EL (cell line): ENCODE data around the gene YPEL2.

Experiments used
- DNase-seq: peaks from one replicate; pipeline ENCODE4 v3.0.0-alpha.2; 2016

YPEL2 gene

GRCh38 chr17:59435238-59435637 lies 103.8 kb downstream of the YPEL2 start:
- DNase-seq: peak; percentile 86

DNA sequence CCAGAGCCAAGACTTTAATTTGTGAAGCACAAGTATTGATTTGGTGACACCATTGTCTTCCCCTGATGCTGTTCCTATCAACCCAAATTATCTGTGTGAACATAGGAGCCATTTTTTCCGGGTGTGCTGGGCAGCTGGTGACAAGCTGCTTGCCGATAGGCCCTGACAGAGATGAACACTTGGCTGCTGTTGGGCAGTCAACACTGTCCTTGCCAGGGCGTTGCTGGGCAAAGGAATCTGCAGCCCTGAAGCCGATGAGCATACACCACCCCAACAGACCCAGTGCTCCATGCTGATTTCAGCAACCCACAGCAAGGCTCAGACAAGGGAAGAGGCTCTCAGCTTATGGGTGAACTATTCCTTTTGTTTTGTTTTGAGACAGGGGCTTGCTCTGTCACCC lies 105.4 kb downstream of the YPEL2 start:
- DNase-seq: no peak

- DNase-seq: no peak
These were observed 106.4 kb downstream of the YPEL2 start for GRCh38 chr17:59437791-59438281.

GRCh38 chr17:59439262-59439661 lies 107.8 kb downstream of the YPEL2 start:
- no peak for DNase-seq

GRCh38 chr17:59439741-59440211 lies 108.3 kb downstream of the YPEL2 start:
- DNase-seq: no peak

GRCh38 chr17:59440757-59441463 lies 109.5 kb downstream of the YPEL2 start:
- peak; percentile 87 for DNase-seq

DNA sequence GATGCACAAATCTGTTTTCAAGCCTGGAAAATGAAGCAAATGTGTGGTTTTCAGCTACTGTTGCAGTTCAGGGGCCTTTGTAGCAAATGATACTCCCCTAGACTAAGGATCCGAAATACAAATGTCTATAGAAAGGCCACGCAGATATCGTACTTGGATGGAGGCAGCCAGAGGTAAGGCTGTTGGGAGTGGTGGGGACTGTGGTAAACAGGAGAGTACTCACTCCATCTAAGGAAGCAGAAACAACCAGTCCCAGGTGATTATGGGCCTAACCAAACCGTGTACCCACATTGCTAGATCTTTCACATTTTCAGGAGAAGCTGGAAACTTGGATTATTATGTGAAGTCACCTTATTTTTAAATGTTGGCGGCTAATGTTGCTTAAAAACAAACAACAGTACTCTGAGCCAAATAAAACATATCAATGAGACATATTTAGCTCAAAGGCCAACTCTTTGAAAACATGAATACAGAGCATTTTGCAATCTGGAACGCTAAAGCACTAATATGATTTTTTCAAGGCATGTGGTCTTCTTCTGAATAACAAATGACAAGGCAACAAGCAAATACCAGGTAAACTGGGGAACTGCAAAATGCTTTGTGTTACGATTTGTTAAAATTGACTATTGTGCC lies 110.1 kb downstream of the YPEL2 start:
- no peak for DNase-seq

- DNase-seq: no peak
These were observed 111.7 kb downstream of the YPEL2 start for GRCh38 chr17:59443106-59443505.
